Measurements from ENCODE around the gene POLR1E.
"Not testable (repeated sequence)": the region's sequence is repeated elsewhere in the genome, so short reads cannot be mapped to it uniquely, and the experiment has no call there.

The POLR1E gene

GRCh38 chr9:37507566-37508134 lies 21.9 kb downstream of the POLR1E start:
- DNase-seq: no peak

GRCh38 chr9:37508135-37508833 lies 22.5 kb downstream of the POLR1E start:
- DNase-seq: no peak

DNA sequence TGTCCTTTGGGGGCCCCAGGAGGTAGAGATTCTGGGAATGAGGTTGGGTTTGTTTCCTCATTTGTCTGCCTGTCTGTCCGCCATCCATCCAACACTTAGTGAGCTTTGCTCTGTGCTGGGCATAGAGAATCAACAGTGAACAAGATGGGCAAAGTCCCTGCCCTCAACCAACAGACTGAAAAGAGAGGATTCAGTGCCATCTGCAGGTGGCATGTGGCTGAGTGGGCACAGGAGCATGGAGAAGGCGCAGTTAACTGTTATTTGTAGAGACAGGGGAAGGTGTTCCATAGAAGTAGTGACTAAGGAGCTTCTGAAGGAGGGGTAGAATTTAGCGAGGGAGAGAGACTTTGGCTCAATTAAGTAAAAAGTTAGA lies 23.1 kb downstream of the POLR1E start:
- DNase-seq: no peak

DNA sequence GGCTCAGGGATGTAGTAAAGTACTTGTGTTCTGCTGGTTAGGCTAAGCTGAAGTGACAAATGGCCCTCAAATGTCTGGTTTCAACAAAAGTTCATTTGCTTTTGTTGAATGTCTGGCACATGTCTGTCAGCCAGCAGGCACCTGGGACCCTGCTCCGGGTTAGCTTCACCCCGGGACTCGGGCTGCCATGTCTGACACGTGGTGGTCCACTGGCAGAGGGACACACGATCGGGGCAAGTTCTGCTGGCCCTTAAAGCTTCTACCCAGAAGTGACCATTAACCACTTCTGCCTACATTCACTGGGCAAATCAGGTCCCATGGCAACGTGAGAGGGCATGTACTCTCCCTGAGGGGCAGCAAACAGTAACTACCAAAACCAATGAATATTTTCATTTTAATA lies 23.8 kb downstream of the POLR1E start:
- DNase-seq: no peak

DNA sequence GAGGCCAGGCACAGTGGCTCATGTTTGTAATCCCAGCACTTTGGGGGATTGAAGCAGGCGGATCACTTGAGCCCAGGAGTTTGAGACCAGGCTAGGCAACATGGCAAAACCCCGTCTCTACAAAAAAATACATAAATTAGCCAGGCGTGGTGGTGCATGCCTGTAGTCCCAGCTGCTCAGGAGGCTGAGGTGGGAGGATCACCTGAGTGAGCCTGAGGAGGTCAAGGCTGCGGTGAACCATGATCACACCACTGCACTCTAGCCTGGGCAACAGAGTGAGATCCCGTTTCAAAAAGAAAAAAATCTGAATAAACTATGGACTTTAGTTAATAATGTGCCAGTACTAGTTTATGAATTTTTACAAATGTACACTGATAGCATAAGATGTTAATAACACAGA lies 24.3 kb downstream of the POLR1E start:
- DNase-seq: not testable (repeated sequence)

GRCh38 chr9:37511016-37512010 lies 25.6 kb downstream of the POLR1E start:
- no peak for DNase-seq

GRCh38 chr9:37512437-37512836 lies 26.7 kb downstream of the POLR1E start:
- DNase-seq: no peak

DNA sequence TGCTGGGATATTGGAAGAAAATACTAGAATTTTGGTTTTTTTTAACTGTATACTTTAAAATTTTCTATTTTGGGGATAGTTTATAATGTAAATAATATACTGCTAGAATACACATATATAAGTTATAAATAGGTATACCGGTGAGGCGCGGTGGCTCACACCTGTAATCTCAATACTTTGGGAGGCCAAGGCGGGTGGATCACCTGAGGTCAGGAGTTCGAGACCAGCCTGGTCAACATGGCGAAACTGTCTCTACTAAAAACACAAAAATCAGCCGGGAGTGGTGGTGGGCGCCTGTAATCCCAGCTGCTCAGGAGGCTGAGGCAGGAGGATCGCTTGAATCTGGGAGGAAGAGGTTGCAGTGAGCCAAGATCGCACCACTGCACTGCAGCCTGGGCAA lies 28.7 kb downstream of the POLR1E start:
- not testable (repeated sequence) for DNase-seq

GRCh38 chr9:37514999-37515398 lies 29.3 kb downstream of the POLR1E start:
- no peak for DNase-seq

DNA sequence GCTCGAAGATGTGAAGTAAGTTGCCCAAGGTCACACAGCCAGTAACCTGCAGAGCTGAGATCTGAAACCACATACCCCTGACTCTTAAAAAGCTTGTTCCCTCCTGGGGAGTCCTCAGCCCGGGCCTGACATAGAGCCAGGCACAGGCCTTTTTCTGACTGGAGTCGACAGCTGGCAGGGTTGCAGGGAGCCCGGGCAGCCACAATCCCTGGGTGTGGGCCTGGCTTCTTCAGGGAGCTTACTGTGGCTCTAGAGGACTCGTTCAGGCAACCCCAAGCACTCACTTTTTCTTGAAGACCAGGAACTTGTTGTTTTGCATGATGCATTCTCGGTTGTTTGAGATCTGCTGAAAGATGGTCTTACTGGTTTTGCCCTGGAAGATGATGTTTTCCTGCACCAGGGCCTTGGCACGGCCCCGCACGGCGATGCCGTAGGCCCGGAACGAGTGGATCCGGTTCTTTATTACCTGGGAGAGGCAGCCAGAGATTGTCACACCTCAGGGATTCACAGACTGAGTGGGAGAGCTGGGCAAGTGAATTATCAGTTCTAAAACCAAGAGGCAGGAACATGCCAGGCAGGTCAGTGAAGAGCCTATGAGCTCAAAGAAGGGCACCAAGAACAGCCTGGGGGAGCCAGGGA lies 30.0 kb downstream of the POLR1E start:
- DNase-seq: no peak

- no peak for DNase-seq
These were observed 32.2 kb downstream of the POLR1E start for GRCh38 chr9:37517923-37518322.

- no peak for DNase-seq
These were observed 34.9 kb downstream of the POLR1E start for GRCh38 chr9:37520641-37521040.

DNA sequence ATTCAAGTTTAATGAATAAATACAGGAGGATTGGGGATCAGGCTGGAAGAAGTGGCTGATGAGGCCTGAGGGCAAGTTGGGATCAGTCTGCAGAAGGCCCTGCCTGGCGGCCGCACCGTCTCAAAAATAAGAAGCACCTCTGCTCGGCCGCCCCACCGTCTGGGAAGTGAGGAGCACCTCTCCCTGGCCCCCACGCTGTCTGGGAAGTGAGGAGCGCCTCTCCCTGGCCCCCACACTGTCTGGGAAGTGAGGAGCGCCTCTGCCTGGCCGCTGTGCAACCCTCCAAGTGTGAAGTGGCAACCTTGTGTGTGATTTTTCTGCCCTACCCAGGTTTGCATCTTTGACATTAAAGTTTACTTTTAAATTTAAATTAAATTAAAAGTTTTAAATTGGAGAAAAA lies 35.4 kb downstream of the POLR1E start:
- no peak for DNase-seq

GRCh38 chr9:37522971-37523370 lies 37.2 kb downstream of the POLR1E start:
- DNase-seq: no peak

DNA sequence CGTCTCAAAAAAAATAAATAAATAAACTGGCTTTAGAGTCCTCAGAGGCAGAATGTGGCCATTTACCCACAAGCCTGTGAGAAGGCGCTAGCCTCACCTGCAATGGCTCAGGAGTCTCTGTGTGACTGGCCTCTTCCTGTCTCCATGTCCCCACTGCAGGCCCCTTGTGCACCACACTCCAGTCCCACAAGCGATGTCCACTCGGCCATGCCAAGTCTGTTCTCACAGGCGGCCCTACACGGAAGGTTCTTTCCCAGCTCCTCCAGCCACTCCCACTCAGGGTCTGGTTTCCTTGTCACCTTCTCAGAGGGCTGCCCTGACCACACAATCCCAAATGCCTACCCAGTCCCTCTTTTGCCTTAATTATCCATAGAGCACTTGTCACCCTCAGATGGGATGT lies 38.2 kb downstream of the POLR1E start:
- no peak for DNase-seq

DNA sequence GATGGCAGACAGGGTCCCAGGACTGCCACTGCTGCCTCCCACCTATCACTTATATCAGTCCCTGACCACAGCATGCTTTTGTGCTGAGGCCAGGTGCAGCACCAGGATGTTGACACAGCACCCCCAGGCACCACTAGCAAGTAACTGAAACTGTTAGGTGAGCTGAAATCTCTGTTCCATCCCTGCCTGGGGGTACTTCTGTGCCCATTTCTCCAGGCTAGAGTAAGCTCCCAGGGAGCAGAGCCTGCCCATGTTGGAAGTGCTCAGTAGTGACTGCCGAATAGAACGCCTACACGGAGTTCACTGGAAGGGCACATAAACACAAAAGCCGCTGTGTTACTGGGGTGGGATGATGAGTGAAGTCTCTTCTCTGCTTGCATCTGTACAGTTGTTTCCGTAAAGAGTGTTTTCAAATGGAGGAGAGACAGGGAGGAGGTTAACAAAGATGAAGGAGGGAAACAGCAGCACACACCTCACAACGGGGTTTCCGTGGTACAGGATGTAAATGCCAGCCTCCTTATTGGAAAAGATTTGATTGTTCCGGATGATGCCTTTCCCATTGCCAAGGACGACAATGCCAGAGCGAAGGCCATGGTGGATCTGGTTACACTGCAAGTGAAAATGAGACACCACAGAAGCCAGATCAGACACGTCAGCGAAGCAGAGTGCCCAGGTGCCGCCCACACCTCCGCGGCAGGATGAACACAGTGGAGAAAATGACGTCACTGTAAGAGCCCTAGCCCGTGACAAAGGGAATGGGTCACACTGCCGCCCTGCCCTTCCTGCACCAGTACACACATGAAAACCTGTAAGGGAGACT lies 43.1 kb downstream of the POLR1E start:
- DNase-seq: peak; percentile 80

DNA sequence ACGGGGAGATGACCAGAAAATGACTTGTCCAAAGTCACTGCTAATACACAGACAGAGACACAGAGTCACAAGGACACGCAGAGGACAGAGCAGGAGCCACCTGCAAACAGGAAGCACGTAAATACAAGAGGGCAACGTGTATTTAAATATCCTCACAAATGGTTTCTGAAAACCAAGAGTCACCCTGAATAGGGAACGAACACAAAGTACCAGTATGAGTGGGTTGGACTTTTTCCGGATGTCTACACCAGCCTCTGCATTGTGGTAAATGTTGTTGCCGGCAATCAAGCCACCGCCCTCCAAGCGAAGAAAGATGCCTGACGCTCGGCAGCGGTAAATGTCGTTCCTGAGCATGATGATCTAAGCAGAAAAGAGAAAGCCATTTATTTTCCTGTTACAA lies 46.0 kb downstream of the POLR1E start:
- peak; percentile 11 for DNase-seq

- no peak for DNase-seq
These were observed 48.7 kb downstream of the POLR1E start for GRCh38 chr9:37534412-37534811.

DNA sequence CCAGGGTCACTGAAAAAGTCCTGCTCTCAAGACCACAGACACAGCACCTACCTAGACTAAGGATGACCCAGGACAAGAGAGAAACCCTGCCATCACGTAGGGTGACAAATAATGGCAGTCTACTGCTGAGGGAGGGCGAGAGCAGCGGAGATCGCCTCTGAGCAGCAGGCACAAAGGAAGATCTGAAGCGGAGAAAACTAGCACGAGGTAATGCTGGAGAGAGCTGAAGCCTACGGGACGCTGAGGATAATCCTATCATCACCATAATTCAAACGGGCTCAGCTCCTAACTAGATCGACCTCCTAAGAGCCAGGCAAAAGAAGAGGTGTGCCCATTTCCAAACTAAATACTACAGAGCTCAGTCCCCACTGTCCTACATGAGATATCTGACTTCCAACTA lies 49.2 kb downstream of the POLR1E start:
- DNase-seq: no peak

DNA sequence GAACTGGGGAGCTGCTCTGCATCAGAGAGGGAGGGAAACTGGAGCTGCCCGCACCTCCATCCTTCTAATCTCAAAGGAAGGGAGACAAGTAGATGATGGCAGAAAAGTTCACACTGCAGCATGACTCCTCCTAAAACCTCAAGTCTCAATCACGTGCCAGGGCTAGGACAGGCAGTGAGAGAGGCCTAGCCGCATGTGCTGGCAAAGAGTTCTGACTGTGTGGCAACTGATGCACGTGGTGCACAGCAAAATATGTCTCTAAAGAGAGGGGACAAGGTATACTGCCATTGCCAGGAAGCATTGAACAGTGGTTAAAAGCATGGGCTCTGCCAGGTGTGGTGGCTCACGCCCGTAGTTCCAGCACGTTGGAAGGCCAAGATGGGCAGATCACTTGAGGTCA lies 52.4 kb downstream of the POLR1E start:
- DNase-seq: no peak

- no peak for DNase-seq
These were observed 53.9 kb downstream of the POLR1E start for GRCh38 chr9:37539634-37540033.

DNA sequence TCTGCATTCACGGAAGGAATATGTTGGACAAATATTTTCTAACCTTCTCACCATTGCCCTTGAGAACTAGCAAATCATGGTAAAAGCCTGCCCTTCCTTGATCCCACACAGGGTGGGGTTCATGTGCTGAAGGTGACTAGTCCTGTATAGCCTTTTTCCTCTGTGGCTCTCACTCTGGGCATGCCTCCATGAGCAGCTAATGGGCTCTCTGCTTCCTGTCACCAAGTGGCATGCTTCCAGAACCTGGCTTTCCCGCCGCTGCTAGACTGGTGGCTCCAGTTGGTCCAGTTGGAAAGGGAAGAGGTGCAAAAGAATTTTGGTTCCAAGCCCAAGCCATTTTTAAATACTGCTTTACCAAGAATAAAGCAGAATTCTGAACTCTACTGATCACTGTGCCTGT lies 54.9 kb downstream of the POLR1E start:
- no peak for DNase-seq
